Suppressor macrophage treated with lipopolysaccharide for 4 hours (primary cell): Measurements from ENCODE around the gene TRMT44.
"Not testable (repeated sequence)": the region's sequence is repeated elsewhere in the genome, so short reads cannot be mapped to it uniquely, and the experiment has no call there.

Experiments
- DNase-seq: peaks from one replicate; pipeline ENCODE4 v3.0.0-alpha.2; 2020

The TRMT44 gene

DNA sequence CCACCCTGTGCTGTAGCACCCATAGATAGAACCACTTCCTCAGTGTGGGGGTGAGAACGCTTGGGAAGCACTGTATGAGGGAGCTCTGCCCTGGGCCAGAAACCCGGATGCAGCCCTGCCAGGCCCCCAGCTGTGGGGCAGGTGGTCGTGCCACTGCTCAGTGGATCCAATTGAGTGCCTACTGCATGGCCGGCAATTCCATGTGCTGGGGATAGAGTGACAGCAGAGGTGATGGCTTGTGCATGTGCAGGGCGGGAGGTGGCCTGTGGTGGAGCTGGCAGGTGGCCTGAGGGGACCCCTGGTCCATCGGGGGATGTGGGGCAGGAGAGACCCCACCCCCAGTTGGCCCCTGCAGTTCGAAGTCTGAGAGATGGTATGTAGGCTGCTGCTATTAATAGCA is 60.4 kb downstream of the TRMT44 start:
- no peak for DNase-seq

DNA sequence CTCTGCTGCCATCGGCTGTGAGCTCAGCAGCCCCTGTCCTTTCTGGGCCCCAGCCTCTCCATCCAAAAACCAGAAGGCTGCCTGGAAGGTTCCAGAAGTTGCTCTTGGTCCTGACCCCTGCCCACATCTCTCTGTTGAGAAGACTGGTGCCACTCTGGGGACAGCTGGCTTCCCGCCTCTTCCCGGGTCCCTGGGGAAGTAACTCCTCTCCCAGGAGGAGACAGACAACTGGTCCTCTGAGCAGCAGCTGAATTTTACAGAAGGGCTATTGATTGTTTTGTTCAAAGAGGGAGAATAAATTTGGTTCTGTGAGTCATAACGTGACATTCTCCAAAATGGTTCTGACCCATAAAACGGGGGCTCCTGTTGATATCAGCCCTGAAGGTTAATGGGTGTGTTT is 61.2 kb downstream of the TRMT44 start:
- no peak for DNase-seq

GRCh38 chr4:8502371-8502770 is 61.8 kb downstream of the TRMT44 start:
- no peak for DNase-seq

DNA sequence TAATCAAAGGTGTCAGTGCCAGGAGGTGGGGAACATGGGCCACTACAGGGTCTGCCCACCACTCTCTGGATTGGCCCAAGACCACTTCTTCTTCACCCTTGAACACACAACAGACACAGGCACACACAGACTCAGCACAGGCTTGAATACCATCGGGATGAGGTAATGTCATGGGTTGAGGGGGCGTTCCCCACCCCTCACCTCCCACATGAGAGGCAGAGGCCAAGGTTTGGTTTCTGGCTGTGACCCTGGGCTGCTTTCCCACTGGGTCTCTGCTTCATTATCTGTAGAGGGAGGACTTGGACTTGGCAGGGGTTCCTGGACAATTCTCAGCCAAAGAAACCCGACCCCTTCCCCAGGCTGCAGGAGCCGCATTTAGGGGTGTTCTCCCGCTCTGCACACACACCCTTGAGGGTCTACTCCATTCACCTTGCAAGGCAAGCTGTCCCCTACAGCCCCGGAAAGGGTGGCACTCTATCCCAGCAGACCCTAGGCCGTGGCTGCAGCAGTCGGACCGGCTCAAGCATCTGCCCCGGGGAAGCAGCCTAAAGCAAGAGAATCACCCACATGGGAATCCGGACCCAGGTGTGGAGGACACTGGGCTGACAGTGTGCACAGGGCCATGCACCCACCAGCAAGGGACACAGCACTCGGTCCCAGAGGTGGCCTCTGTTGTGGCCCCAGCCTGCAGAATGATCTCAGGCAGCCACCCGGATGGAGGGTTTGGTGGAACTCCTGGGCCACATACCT is 62.4 kb downstream of the TRMT44 start:
- no peak for DNase-seq

DNA sequence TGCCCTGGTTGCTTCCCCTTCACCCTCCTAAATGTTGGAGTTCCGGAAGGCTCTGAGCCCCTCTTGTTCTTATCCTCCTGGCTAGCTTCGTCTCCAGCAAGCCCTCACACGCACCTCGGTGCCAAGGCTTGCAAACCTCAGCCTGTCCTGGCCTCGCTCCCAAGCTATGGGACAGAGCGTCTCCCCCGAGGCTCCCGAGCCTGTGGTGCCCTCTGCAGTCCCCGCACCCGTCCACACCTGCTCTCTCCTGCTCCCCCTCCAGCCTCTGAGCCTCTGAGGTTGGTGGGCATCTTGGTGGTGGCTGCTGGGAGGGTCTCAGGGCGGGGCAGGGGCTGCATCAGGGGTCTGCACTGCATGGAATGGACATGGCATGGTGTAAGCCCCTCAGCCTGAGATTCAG is 63.2 kb downstream of the TRMT44 start:
- no peak for DNase-seq

DNA sequence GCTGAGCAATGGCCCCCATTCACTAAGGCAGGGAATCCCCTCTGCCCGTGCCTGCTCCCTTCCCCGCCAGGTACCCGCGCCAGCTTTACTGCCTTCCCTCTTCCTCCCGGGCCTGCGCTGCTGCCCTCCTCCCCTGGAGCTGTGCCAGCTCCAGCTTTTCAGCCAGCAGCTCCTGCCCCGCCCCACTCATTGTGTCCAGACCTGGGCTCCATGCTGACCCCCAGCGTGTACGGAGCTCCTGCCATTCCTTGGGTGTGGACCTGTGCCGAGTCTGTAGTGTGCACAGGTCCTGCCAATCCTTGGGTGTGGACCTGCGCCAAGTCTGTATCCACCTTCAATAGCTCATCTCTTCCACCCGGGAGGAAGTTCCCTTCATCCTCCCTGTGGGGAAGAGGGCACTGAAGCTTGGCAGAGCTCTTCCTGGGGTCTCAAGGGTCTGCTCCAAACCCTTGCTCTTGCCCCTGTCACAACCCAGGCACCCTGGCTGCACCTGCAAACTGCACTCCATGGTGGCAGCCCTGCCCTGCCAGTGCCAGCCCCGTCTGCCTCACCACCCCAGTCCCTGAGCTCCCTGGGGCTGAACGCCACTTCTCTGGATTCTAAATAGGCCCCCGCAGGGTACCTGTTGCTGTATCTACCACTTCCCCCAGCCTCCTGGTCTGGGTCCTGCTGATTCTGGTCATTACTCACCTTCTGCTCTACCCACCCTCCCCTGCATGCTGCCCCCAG is 63.9 kb downstream of the TRMT44 start:
- DNase-seq, result no peak

- DNase-seq, result no peak
These were observed 64.7 kb downstream of the TRMT44 start for GRCh38 chr4:8505229-8505628.

- DNase-seq, result no peak
These were observed 65.4 kb downstream of the TRMT44 start for GRCh38 chr4:8506006-8506372.

- DNase-seq, result no peak
These were observed 66.0 kb downstream of the TRMT44 start for GRCh38 chr4:8506373-8507195.

DNA sequence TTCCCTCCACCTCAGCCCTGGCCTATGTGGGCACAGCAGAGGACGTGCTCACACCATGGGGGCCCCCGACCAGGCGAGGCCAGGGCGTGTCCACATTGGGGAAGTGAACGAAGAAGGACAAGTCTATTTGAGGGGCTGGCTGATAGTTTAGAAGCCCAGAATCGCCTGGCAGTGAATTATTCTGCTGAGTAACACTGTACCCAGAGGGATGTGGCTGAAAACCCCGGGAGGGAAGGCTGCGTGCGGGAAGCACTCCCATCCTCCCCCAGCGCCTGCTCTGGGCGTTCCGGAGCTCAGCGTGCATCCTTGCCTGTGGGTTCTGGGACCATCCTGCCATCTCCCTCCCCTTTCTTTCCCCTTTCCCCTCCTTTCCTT is 66.6 kb downstream of the TRMT44 start:
- no peak for DNase-seq

DNA sequence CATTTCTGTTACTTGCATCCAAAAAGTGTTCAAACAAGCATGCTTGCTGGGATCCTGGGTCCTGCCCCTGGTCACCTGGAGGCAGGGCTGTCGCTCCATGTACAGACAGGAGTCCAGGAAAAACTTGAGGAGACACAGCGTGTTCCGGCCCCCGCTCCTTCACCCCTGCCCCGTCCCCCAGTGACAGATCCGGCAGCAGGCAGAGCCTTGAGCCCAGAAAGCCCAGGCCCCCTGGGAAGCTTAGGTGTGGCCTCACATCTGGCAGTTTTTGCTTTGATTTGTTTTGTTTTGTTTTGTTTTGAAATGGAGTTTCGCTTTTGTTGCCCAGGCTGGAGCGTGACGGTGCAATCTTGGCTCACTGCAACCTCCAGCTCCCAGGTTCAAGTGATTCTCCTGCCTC is 67.0 kb downstream of the TRMT44 start:
- no peak for DNase-seq

- no peak for DNase-seq
These were observed 67.7 kb downstream of the TRMT44 start for GRCh38 chr4:8508266-8508665.

GRCh38 chr4:8508740-8509139 is 68.2 kb downstream of the TRMT44 start:
- no peak for DNase-seq

- DNase-seq, result no peak
These were observed 68.9 kb downstream of the TRMT44 start for GRCh38 chr4:8509311-8509950.

DNA sequence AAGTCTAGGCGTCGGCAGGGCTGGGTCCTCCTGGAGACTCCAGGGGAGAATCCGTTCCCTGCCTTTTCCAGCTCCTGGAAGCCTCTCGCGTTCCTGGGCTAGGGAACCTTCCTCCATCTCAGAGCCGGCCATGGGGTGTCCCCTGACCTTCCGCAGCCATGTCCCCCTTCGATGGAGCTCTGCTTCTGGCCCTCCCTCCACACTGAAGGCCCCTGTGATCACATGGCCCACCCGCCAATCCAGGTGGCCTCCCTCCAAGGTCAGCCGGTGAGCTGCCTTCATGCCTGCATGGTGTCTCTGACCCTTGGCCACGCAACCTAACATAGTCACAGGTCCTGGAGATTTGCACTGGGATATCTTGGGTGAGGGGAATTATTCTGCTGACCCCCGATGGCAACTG is 69.6 kb downstream of the TRMT44 start:
- DNase-seq, result no peak

- no peak for DNase-seq
These were observed 70.2 kb downstream of the TRMT44 start for GRCh38 chr4:8510611-8511285.

DNA sequence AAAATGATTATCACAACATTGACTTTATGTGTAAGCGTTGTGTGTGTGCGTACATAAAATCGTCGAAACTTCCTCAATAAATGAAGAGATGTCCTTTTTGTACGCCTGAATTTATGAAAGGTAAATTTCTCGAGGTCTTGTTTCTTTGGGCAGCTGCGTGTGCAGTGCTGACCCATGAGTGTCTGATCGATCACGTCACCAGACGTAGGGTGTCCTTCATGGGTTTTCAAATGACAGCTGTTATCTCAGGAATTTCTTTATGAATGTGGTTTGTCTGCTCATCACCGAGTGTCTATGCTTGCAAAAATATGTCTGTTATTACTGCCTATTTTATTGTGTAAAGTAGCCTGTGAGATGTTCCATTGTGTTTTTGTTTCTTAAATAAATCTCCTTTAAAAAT is 71.9 kb downstream of the TRMT44 start:
- DNase-seq, result no peak

- DNase-seq, result not testable (repeated sequence)
These were observed 72.5 kb downstream of the TRMT44 start for GRCh38 chr4:8513080-8513479.

DNA sequence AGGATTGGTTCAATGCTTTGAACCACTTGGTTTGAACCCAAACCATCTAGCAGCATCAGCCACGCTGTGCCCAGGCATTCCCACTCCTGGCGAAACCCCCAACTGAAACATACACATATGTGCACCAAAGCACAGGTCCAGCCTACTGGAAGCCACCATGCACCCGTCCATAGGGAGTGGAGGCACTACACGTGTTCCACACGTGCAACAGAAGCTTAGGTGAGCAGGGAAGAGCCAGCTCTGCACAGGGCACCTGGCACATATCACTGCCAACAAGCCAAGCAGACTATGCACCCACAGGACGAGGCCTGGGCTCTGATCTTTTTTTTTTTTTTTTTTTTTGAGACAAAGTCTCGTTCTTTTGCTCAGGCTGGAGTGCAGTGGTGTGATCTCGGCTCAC is 73.4 kb downstream of the TRMT44 start:
- DNase-seq, result no peak

- no peak for DNase-seq
These were observed 73.8 kb downstream of the TRMT44 start for GRCh38 chr4:8514391-8514790.

DNA sequence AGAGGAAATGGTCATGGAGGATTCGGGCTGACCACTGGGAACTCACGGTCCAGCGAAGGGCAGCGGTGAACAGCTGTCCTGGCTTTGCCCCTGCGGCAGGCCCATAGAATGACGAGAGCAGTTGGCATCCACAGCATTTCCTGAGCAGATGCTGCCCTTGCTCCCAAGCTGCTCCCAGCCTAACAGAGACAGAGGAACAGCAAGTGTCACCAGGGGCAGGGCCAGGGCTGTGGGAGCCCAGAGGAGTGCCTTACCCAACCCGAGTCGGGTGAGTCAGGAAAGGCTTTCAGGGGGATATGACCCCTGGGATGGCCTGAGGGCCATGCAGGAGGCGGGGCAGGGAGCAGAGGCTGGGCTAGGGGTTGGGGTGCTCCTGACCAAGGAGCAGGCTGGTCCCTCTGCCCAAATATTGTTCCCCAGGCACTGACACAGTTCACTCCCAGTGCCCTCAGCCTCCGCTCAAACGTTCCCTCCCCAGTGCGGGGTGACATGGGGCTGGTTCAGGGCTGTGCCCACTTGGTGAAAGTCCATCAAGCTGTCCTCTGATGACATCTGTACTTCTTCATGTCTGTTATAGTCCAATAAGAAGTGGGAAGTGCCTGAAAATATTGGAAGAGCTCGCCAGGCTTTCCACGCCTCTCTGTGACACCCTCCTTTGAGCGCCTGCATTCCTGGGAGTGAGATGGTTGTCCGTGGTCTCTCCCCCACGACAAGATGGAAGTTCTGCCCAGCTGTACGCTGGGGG is 74.9 kb downstream of the TRMT44 start:
- no peak for DNase-seq

GRCh38 chr4:8516061-8516573 is 75.5 kb downstream of the TRMT44 start:
- DNase-seq, result no peak
